Effector memory CD4-positive, alpha-beta T cell (primary cell): ENCODE measurements around the gene UBE2B.
"Not testable (repeated sequence)": the region's sequence is repeated elsewhere in the genome, so short reads cannot be mapped to it uniquely, and the experiment has no call there.

ENCODE experiments used
- DNase-seq, 3 donors: peaks; one replicate each; pipeline ENCODE4 v3.0.0-alpha.2; 2020
- H3K27ac ChIP-seq: 2 replicates; pipeline ENCODE4 v1.7.0; 2013; ENCODE audit warnings: mild to moderate bottlenecking, low read length, moderate library complexity; ENCODE audit not compliant: insufficient read depth, poor library complexity, severe bottlenecking
- H3K27me3 ChIP-seq: replicated peaks from 2 replicates; pipeline ENCODE4 v1.7.0; 2013; ENCODE audit warnings: mild to moderate bottlenecking, low read length; ENCODE audit not compliant: insufficient read depth, control insufficient read depth, poor library complexity, severe bottlenecking
- H3K36me3 ChIP-seq: 2 replicates; pipeline ENCODE4 v1.7.0; 2013; ENCODE audit warnings: mild to moderate bottlenecking, low read length, moderate library complexity; ENCODE audit not compliant: control insufficient read depth, insufficient read depth
- H3K4me1 ChIP-seq: 2 replicates; pipeline ENCODE4 v1.7.0; 2013; ENCODE audit warnings: low read length, mild to moderate bottlenecking; ENCODE audit not compliant: control insufficient read depth, insufficient read depth, poor library complexity, severe bottlenecking
- H3K4me3 ChIP-seq: 2 replicates; pipeline ENCODE4 v1.7.0; 2013; ENCODE audit warnings: low read length, low read depth, mild to moderate bottlenecking; ENCODE audit not compliant: insufficient read depth, poor library complexity, severe bottlenecking
- H3K9me3 ChIP-seq: 2 replicates; pipeline ENCODE4 v1.7.0; 2013; ENCODE audit warnings: mild to moderate bottlenecking, low read length, moderate library complexity; ENCODE audit not compliant: control insufficient read depth

UBE2B gene

DNA sequence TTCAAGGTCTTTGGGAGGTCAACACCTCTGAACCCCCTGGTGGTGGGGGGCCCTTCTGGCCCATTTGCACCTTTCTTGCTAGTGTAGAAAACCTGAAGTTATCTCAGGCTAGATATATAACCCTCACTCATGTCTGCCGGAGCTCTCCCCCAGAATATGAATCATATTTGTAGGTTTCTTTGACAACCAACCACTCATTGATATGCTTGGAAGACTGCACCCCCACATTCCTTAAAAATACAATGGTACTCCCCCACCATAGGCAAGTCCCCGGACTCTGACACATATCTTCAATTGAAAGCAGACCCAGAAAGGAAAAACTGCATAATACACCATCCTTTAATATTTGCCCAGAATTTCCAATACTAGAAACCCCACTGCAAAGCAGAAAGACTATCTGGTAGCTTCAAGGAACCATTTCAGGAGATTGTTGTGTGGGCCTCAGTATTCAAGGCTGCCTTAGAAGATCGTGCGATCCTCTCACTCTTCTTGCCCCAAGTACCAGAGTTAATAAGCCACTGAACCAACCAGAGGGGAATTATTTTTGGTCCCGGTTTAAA, 978 bp upstream of the UBE2B start:
- no peak for DNase-seq
- H3K9me3 ChIP-seq = no peaks in the 10 kb centered on the region
- peaks cover 17% of the 10 kb centered on the region for H3K4me1 ChIP-seq

DNA sequence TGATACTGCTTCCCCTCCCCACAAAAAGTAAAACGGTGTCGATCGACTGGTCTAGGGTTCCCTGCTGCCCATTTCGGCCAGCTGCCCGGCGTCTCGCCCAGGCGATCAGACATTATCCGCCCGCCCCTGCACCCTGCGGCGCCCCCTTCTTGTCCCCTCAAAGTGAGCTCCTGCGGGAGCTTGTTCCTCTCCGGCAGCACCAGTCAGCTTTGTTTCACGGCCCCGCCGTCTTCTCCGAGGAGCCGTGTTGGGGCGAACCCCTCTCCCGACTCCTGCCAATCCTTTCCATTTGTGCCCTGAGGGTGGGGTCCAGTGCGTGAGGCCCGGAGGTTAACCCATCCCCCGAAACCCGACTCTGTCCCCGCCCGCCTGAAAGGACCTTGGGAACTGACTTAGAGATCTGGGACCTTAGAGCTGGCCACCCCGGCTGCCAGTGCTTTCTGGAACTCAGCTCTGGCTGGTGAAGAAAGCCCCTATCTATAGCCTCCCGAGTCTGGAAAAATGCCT, 518 bp downstream of the UBE2B start:
- Histone ChIP-seq H3K36me3 (peaks cover 9% of the 10 kb centered on the region), H3K4me1 (peaks cover 14% of the 10 kb centered on the region), H3K27ac (peak overlapping the region; percentile 100), H3K27me3 (no peaks in the 10 kb centered on the region), H3K4me3 (peak overlapping the region; percentile 99), H3K9me3 (no peaks in the 10 kb centered on the region)
- peak in 2 of 3 donors; percentile 6 to 20 for DNase-seq

More for the DNA sequence above, 978 bp upstream of the UBE2B start:
- Histone ChIP-seq H3K27ac (peak overlapping the region; percentile 100), H3K27me3 (no peaks in the 10 kb centered on the region), H3K36me3 (no peaks in the 10 kb centered on the region), H3K4me3 (peak overlapping the region; percentile 99)

DNA sequence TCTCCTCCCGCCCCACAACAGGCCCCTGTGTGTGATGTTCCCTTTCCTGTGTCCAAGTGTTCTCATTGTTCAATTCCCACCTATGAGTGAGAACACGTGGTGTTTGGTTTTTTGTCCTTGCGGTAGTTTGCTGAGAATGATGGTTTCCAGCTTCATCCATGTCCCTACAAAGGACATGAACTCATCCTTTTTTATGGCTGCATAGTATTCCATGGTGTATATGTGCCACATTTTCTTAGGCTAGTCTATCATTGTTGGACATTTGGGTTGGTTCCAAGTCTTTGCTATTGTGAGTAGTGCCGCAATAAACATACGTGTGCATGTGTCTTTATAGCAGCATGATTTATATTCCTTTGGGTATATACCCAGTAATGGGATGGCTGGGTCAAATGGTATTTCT, 2.3 kb downstream of the UBE2B start:
- not testable (repeated sequence) for H3K4me3 ChIP-seq

DNA sequence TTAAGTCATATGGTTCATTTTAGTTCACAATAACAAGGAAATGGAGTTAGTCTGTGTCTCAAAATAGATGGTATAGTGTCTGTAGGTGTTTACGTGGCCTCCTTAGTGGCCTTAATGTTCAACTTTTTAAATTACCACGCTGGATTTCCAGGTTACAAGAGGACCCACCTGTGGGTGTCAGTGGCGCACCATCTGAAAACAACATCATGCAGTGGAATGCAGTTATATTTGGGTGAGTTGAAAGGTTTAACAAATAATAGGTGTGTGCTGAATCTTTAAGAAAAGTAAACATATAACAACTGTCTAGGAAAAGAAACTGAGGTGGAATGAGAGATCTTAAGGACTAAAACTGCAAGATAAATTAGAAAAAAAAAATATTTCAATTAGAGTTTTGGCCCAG, 2.9 kb downstream of the UBE2B start:
- Histone ChIP-seq H3K36me3 (peaks cover 16% of the 10 kb centered on the region), H3K9me3 (no peaks in the 10 kb centered on the region), H3K4me3 (no peak overlapping the region), H3K27me3 (no peaks in the 10 kb centered on the region), H3K4me1 (peaks cover 14% of the 10 kb centered on the region), H3K27ac (no peak overlapping the region)
- no peak for DNase-seq

More for the DNA sequence above, 2.3 kb downstream of the UBE2B start:
- H3K9me3 ChIP-seq, DNase-seq, H3K27me3 ChIP-seq, H3K27ac ChIP-seq: not testable (repeated sequence)
- Histone ChIP-seq H3K36me3 (peaks cover 16% of the 10 kb centered on the region), H3K4me1 (peaks cover 14% of the 10 kb centered on the region)

DNA sequence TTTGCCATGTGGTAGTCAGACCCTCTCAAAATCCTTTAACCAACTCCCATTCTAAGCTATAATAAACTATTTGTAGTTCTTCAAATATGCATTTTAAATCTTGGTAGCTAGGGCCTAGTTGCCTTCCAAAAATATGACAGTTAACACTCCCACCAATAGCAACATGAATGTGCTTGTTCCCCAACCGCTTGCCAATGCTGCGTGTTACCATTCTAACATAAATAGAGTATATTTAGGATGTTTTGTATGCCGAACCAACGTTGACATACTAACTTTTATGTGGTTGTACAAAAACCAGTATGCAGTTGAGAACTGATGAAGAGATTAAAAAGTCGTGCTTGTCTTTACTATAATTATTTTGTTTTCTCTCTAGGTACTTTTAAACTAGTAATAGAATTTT, 9.0 kb downstream of the UBE2B start:
- Histone ChIP-seq H3K27me3 (no peaks in the 10 kb centered on the region), H3K9me3 (no peaks in the 10 kb centered on the region), H3K27ac (peak overlapping the region; percentile 37), H3K4me3 (no peak overlapping the region), H3K36me3 (peaks cover 50% of the 10 kb centered on the region), H3K4me1 (peaks cover 4% of the 10 kb centered on the region)
- no peak for DNase-seq

DNA sequence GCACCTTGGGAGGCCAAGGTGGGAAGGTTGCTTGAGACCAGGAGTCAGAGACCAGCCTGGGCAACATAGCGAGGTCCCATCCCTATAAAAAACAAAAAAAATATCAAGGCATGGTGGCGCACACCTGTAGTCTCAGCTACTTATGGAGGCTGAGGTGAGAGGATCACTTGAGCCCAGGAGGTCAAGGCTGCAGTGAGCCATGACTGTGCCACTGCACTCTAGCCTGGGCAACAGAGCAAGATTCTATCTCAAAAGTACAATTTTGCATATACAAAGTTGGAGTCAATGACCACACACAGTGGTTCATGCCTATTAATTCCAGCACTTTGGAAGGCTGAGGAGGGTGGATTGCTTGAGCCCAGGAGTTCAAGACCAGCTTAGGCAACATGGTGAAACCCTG, 10.8 kb downstream of the UBE2B start:
- H3K36me3 ChIP-seq = peaks cover 48% of the 10 kb centered on the region
- H3K27ac ChIP-seq, H3K27me3 ChIP-seq, H3K4me3 ChIP-seq, DNase-seq, H3K4me1 ChIP-seq, H3K9me3 ChIP-seq: not testable (repeated sequence)

DNA sequence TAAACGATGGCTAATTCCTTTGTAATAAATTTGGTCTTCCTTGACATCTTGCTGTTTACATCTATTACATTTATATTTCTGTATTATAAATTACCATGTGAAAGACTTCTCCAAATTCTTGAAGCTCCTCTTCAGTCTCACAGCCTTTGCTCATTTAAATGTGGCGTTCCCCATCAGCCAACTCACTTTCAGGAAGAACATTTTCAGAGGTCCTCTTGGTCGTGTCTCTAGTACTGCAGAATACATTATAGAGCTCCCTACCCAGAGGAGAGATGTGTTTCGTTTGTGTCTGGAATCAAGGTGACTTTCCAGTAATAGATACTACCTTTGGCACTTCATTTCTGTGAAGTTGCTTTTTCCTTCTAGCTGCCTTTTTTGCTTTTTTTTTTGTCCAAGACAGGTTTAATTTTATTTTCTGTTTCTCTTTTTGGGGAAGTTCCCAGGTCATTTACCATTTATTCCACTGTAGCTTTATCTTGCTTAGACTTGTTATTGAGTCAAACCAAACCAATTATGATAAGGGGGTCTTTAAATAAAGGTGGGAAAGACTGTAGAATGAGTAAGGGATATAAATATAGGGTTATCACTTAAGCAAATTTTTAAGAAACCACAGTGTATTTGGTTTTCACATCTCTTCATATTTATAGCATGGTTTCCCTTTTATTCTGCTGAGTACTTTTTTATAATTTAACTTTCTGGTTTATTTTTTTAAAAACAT, 12.8 kb downstream of the UBE2B start:
- DNase-seq = no peak
- peaks cover 4% of the 10 kb centered on the region for H3K4me1 ChIP-seq
- no peak overlapping the region for H3K27ac ChIP-seq
- H3K36me3 ChIP-seq = peaks cover 56% of the 10 kb centered on the region
- H3K9me3 ChIP-seq = no peaks in the 10 kb centered on the region
- H3K27me3 ChIP-seq = no peaks in the 10 kb centered on the region
- no peak overlapping the region for H3K4me3 ChIP-seq

DNA sequence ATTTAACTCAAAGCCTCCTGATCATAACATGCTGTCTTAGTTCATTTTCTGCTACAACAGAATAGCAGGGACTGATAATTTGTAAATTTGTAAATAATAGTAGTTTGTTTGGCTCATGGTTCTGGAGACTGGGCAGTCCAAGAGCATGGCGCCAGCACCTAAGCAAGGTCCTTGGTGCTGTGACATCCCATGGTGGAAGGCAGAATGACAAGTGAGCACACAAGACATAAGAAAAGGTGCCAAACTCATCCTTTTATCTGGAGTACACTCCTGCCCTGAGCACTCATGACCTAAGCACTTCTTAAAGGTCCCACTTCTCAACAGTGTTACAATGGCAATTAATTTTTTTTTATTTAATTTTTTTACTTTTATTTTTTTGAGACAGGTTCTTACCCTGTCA, 16.1 kb downstream of the UBE2B start:
- H3K4me1 ChIP-seq = no peaks in the 10 kb centered on the region
- no peak for DNase-seq
- H3K4me3 ChIP-seq = no peak overlapping the region
- no peaks in the 10 kb centered on the region for H3K27me3 ChIP-seq
- H3K9me3 ChIP-seq = no peaks in the 10 kb centered on the region
- no peak overlapping the region for H3K27ac ChIP-seq
- peaks cover 72% of the 10 kb centered on the region for H3K36me3 ChIP-seq

DNA sequence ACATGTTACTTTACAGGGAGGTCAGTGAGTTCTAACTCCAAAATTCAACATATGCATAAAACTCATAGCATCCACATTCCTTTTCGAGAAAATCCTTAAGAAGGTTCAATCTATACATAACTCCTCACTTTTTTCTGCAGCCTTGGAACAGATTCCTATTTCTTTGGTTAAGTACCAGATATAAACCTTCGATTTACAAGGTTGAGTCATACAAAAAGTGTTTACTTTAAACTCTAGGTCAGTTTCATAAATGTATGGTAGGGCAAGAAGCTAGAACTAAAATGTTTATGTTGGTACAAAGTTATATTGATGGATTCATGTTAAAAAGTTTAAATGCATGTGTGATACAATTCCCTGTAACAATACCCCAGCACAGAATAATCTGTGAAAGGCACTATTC, 20.9 kb downstream of the UBE2B start:
- H3K4me1 ChIP-seq = no peaks in the 10 kb centered on the region
- peaks cover 75% of the 10 kb centered on the region for H3K36me3 ChIP-seq

DNA sequence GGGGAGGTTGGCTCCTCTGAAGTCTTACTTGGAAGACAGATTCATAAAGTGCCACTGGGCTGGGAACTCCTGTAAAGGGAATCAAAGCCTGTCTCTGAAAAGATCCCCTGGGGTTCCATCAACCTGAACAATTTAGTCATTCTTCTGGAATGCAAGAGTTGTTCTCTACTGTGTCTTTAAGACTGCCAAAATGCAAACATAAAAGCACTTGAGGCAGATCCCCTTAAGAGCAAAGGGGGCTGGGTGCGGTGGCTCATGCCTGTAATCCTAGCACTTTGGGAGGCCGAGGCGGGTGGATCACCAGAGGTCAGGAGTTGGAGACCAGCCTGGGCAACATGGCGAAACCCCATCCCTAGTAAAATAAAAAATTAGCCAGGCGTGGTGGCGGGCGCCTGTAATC, 23.6 kb downstream of the UBE2B start:
- no peaks in the 10 kb centered on the region for H3K9me3 ChIP-seq
- no peaks in the 10 kb centered on the region for H3K4me1 ChIP-seq
- H3K4me3 ChIP-seq = no peak overlapping the region
- DNase-seq = no peak
- H3K27ac ChIP-seq = no peak overlapping the region
- no peaks in the 10 kb centered on the region for H3K27me3 ChIP-seq
- peaks cover 66% of the 10 kb centered on the region for H3K36me3 ChIP-seq

More for the DNA sequence above, 20.9 kb downstream of the UBE2B start:
- H3K4me3 ChIP-seq = no peak overlapping the region
- H3K27ac ChIP-seq = no peak overlapping the region
- DNase-seq = no peak
- H3K9me3 ChIP-seq = no peaks in the 10 kb centered on the region
- H3K27me3 ChIP-seq = no peaks in the 10 kb centered on the region
